Stimulated activated CD8-positive, alpha-beta memory T cell treated with anti-CD3 and anti-CD28 coated beads, Interleukin-12 subunit alpha, Interleukin-12 subunit beta, amount 100 ng/mL, for 1 hour (primary cell): ENCODE results near the gene RABGGTB.
"Not testable (repeated sequence)": the region's sequence is repeated elsewhere in the genome, so short reads cannot be mapped to it uniquely, and the experiment has no call there.

Experiments used
- DNase-seq: peaks from one replicate; pipeline ENCODE4 v3.0.0-alpha.2; 2020; ENCODE audit warnings: low read depth

Gene RABGGTB

DNA sequence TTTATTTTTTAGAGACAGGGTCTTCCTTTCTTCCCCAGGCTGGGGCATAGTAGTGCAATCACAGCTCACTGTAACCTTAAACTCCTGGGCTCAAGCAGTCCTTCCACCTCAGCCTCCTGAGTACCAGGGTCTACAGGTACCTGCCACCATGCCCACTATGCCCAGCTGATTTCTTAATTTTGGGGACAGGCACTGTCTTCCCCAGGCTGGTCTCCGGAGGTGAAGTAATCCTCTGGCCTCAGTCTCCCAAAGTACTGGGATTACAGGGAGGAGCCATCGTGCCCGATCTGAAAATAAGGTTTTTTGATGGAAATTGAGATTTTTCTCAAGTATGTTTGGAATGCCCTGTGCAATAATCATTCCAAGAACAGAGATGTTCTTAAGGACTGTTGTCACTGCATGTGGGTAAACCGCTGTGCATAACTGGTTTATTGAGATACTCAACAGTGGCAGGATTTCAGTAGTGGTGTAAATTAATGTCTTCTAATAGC lies 9.7 kb downstream of the RABGGTB start:
- DNase-seq: no peak

DNA sequence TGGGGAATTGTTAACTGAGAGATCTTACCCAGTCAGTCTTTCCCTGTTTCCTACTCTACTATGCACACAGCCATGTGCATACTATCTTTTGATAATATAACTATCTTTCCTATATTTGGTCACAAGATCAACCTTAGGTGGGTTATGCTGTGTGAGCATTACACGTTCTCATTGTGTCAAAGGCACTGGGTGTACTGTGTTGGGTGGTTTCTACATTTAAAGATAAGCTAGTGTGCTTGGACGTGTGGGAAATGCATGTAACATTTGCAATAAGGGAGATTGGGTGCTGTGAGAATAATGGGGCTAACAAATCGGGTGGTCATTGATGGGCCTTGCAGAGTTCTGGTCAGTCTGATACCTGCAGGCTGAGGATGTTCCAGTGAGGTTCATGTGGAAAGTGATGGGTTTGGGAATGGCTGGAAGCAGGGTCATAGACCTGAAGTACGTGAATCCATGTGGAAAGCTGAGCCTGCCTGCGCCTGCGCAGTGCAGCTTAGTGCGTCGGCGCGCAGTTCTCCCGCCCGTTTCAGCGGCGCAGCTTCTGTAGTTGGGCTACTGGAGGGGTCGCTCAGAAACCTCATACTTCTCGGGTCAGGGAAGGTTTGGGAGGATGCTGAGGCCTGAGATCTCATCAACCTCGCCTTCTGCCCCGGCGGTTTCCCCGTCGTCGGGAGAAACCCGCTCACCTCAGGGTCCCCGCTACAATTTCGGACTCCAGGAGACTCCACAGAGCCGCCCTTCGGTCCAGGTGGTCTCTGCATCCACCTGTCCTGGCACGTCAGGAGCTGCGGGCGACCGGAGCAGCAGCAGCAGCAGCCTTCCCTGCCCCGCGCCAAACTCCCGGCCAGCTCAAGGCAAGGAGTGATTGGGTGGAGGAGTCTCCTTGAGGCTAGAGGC lies 10.6 kb downstream of the RABGGTB start, which contains the start of gene MSH4:
MSH4 (plus strand) TSS at position 507 of the 897 bp plus-strand sequence; CDS start at position 611, 104 bp downstream.
- no peak for DNase-seq

DNA sequence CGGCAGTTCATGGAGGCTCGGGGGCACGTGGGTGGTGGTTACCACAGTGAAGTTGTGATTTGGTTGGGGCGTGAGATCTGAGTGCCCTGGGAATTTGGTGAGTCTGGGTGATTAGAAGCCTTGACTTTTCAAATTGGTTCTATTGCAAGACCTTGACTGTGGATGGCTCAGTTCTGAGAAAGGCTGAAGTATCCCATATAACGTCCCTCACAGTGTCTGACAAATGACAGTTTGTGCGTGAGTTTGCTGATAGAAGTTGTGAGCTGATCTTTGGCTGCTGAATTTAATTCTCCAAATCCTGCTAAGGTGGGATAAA lies 11.2 kb downstream of the RABGGTB start:
- no peak for DNase-seq

DNA sequence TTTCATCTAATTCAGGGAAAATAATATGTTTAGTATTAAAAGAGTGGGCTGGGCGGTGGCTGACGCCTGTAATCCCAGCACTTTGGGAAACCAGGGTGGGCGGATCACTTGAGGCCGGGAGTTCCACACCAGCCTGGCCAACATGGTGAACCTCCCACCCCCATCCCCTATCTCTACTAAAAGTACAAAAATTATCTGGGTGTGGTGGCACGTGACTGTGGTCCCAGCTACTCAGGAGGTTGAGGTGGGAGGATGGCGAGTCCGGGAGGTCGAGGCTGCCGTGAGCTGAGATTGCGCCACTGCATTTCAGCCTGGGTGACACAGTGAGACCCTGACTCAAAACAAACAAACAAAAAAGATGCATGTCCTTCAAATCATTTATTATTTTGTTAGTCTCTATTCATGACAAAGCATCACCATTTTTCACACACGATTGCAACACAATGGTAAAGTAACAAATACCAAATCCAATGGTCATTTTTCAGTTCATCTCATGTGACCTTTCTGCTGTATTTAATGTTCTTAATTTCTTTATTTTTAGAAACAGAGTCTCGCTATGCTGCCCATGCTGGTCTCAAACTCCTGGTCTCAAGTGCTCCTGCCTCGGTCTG lies 11.7 kb downstream of the RABGGTB start:
- DNase-seq: no peak

DNA sequence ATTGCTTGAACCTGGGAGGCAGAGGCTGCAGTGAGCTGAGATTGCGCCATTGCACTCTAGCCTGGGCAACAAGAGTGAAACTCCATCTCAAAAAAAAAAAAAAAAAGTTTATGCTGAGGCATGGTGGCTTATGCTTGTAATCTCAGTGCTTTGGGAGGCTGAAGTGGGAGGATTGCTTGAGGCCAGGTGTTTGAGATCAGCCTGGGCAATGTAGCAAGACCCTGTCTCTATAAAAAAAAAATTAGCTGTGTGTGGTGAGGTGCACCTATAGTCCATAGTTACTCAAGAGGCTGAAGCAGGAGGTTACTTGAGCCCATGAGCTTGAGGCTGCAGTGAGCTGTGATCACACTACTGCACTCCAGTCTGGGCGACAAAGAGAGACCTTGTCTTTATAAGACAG lies 15.4 kb downstream of the RABGGTB start:
- not testable (repeated sequence) for DNase-seq

DNA sequence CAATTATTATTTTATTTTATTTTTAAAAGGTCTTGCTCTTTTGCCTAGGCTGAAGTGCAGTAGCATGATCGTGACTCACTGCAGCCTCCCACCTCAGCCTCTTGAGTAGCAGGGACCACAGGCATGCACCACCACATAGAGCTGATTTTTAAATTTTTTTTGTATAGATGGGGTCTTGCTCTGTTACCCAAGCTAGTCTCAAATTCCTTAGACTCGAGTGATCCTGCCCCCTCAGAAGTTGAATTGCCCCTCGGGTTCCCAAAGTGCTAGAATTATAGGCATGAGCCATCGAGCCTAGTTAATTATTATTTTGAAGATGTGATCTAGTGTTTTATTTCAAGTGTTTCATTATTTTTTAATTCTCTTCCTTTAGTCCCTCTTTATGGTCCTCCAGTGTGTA lies 22.9 kb downstream of the RABGGTB start:
- DNase-seq: no peak

DNA sequence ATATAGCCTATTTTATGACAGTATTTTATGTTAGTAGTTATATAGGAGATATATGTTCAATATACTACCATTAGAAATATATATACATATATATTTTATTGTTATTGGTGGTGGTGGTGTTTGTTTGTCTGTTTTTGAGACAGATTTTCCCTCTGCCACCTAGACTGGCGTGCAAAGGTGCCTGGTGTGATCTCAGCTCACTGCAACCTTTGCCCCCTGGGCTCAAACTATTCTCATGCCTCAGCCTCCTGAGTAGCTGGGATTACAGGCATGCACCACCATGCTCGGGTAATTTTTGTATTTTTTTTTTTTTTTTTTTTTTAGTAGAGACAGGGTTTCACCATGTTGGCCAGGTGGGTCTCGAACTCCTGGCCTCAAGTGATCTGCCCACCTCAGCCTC lies 24.1 kb downstream of the RABGGTB start:
- not testable (repeated sequence) for DNase-seq

DNA sequence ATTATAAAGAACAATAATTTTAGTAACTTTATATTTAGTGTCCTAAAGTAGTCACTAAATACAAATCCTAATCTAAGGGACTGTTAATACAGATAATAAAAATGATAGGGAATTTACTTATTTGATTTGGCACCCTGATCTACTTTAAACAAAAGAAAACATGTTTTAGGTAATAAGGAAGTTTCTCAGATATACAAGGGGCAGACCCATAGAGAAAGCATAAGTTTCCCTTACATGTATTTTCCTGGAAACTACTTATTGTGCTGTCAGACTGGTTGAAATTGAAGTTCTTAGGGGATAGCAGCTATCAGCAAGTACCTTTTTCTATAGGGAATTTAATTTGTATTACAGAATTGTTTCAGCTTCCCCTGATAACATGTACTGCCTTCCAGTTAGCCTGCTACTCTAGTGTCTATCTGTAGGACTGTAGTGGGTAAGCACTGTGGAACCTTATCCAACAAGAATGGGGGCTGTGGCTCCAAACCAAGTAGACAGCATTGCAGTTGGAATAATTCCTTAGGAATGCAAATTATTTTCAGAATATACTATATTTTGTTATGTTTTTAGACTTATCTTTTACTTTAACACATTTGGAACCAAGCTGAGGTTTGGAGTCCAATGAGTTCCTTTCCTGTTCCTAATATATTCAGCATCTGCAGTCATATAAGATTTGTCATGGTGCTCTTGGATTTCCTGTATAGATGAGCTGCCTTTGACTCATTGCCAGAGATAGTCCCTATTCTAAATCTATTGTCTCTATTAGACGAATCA lies 25.3 kb downstream of the RABGGTB start:
- DNase-seq: no peak

DNA sequence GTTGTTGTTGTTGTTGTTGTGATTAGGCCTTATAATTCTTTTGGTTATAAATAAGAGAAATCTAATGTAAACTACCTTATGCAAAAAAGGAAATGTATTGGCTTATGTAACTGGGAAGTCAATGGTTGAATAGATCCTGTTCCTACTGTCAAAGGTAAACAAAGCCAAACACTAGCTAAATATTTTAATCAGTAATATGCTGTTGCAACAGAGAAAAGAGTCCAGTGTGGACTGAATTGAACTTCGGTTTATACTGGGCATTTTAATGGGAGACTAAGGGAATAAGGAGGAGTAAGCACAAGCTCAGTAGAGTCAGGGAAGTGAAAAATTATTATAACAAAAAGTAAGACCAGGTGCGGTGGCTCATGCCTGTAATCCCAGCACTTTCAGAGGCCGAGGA lies 26.0 kb downstream of the RABGGTB start:
- DNase-seq: no peak

DNA sequence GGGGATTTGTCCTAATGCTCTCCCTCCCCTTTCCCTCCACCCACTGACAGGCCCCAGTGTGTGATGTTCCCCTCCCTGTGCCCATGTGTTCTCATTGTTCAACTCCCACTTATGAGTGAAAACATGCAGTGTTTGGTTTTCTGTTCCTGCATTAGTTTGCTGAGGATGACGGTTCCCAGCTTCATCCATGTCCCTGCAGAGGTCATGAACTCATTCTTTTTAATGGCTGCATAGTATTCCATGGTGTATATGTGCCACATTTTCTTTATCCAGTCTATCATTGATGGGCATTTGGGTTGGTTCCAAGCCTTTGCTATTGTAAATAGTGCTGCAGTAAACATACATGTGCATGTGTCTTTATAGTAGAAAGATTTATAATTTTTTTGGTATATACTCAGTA lies 37.5 kb downstream of the RABGGTB start:
- not testable (repeated sequence) for DNase-seq

DNA sequence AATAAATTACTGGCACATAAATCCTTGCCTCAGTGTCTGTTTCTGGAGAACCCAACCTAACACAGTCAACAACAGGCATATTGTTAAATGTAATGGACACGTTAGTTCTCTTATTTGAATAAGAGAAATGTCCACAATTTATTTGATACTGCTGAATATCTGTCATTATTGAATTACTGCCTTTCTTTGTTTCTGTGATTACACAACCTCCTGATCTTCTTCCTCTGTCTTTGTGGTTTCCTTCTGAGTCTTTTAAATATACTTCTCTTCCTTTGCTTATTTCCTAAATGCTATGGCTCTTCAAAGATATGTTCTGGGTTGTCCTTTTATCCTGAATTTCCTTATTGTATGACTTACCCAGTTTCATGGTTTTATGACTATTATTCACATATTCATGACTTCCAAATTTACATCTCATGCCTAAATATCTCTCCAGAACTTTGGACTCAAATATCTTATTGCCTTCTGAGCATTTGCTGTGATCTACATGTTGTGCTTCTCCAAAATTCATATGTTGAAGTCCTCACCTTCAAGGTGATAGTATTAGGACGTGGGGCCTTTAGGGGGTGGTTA lies 50.6 kb downstream of the RABGGTB start:
- no peak for DNase-seq

DNA sequence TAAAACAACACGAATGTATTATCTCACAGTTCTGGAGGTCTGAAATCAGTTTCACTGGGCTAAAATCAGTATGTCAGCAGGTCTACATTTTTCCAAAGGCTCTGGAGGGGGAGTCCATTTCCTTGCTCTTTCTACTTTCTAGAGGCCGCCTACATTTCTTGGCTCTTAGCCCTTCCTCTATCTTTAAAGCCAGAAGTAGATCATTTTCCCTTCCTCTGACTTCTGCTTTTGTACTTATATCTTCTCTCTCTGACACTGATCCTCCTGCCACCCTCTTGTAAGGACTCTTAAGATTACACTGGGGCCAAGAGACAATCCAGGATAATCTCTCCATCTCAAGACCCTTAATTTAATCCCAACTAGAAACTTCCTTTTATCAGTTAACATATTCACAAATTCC lies 52.0 kb downstream of the RABGGTB start:
- DNase-seq: no peak

DNA sequence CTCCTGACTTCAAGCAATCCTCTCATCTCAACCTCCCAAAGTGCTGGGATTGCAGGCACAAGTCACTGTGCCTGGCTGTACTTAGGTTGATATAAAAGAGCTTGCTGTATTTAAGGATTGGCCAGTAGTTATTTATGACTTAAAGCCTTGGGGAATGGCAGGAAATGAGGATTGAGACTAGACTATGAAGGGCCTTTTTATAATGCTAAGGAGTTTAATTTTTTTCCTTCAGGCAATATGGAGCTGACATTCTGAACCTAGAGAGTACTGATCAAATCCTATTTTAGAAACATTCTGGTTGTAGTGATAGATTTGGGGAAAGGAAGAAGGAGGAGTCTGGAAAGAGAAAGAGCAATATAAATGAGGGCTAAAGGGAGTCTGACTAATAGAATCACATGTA lies 55.4 kb downstream of the RABGGTB start:
- no peak for DNase-seq
